Testis (tissue), 3 donors: Measurements from ENCODE around the gene CHST12. TPM values are rescaled to one million over a fixed set of nuclear protein-coding genes. Genes with fewer than 3 reads are reported as not detected.

Source experiments
- DNase-seq: peaks from one replicate; pipeline ENCODE4 v3.0.0-alpha.2; 2019
- H3K27ac ChIP-seq, 2 donors: fragments of 200-600 bp; sonication (generic); one replicate each; pipeline ENCODE4 v1.5.1; 2019
- H3K27me3 ChIP-seq: fragments of 200-600 bp; sonication (generic); one replicate; pipeline ENCODE4 v1.5.1; 2019
- H3K36me3 ChIP-seq: fragments of 200-600 bp; sonication (generic); one replicate; pipeline ENCODE4 v1.5.1; 2017; ENCODE audit warnings: low read depth; ENCODE audit errors: missing control alignments
- H3K4me1 ChIP-seq: fragments of 200-600 bp; sonication (generic); one replicate; pipeline ENCODE4 v1.5.1; 2019
- H3K4me3 ChIP-seq, 2 donors: fragments of 200-600 bp; sonication (generic); one replicate each; pipeline ENCODE4 v1.5.1; 2017 to 2019
- H3K9me3 ChIP-seq: fragments of 200-600 bp; sonication (generic); one replicate; pipeline ENCODE4 v1.5.1; 2017
- CTCF ChIP-seq, 3 experiments: fragments of 450-650 bp in 2 of 3; fragments of 200-600 bp in 1 of 3; sonication (generic) in 1 of 3; IDR thresholded peaks; one replicate each; pipeline ENCODE4 v1.5.1; 2016 to 2019; ENCODE audit warnings: antibody characterized with exemption in 3 of 3, mild to moderate bottlenecking in 2 of 3, moderate library complexity in 1 of 3
- POLR2A ChIP-seq: fragments of 450-650 bp; IDR thresholded peaks from one replicate; pipeline ENCODE4 v1.6.1; 2017; ENCODE audit warnings: antibody characterized with exemption, mild to moderate bottlenecking, moderate library complexity
- WGBS, 2 donors: methylation state at CpG; one replicate each; pipeline ENCODE4 v1.1.5; 2018; 5-methylcytosine and 5-hydroxymethylcytosine counted together
- intact Hi-C: fragments of 100-400 bp; cut with DNase I; formaldehyde crosslinking; loops from one replicate; pipeline ENCODE4 v1.15.1; 2023; ENCODE audit warnings: low total_unique reads
- polyA plus RNA-seq: library from polyadenylated mRNA; stranded (reverse); fragments of 350-450 nt; fragmentation: Illumina TruSeq; extraction: RNeasy Lipid Tissue Mini Kit (QIAGEN cat#74804); gene quantifications from one replicate; pipeline ENCODE4 v1.2.3, GENCODE V29; 2014; ENCODE audit warnings: low read depth, low replicate concordance; ENCODE audit not compliant: insufficient read depth
- total RNA-seq, 2 donors: library from RNA; depleted of rRNA; stranded (reverse); fragments of >200 nt; gene quantifications; one replicate each; pipeline ENCODE4 v1.2.3, GENCODE V29; 2016

The CHST12 gene
- total and polyA plus RNA-seq, 3 donors from 2014 or later: 15.3 to 42.1 (median 42.0) TPM

- Histone ChIP-seq H3K4me3 (no peak overlapping the region), H3K36me3 (no peaks in the 10 kb centered on the region), H3K27me3 (no peaks in the 10 kb centered on the region), H3K27ac (peak overlapping the region in 1 of 2 donors; percentile 41), H3K9me3 (no peaks in the 10 kb centered on the region), H3K4me1 (peaks cover 16% of the 10 kb centered on the region)
- no peak for DNase-seq
- TF ChIP-seq POLR2A (no peak), CTCF (IDR thresholded peaks at IDR 0.05) (no peak)
- intact Hi-C loops: no loop called here
- 67 to 77% methylated on average over 10 of the region's 10 CpGs for WGBS, 2 donors
Measured at GRCh38 chr7:2445047-2445446, 41.6 kb downstream of the CHST12 start.

DNA sequence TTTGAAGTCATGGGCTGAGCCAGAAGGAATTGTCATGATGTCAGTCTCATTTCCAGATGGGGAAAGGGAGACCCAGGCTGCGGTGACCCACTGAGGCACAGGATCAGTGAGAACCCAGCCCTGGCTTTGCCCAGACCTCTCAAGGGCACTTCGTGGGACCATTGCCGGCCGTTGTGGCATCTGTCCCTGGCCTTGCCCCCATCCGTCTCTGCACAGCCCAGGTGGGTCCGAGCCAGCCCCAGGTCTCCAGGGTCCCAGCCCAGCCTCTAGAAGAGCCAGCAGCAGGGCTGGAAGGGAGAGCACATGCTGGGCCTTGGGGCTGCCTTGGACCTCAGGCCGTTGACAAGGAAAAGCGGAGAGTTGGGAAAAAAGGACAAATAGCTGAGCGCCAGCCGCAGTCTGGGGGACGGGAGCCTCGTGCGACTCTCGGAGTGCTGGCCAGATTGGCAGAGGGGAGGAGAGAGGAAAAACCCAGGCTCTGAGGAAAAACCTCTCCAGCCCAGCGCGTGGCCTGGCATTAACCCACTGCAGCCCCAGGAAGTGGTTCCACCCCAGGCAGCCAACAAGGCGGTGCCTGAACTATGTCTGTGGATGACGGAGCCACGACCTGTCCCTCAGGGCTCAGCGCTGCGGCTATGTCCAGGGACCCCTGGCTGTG, 42.6 kb downstream of the CHST12 start:
- TF ChIP-seq POLR2A (no peak), CTCF (IDR thresholded peaks at IDR 0.05) (no peak)
- Histone ChIP-seq H3K9me3 (no peaks in the 10 kb centered on the region), H3K4me3 (no peak overlapping the region), H3K27me3 (no peaks in the 10 kb centered on the region), H3K36me3 (no peaks in the 10 kb centered on the region), H3K27ac (no peak overlapping the region), H3K4me1 (peaks cover 8% of the 10 kb centered on the region)
- no peak for DNase-seq
- WGBS, 2 donors: 86 to 90% methylated on average over 19 to 21 of the region's 21 CpGs
- intact Hi-C loops: no loop called here

- intact Hi-C loops: no loop called here
- Histone ChIP-seq H3K9me3 (no peaks in the 10 kb centered on the region), H3K36me3 (no peaks in the 10 kb centered on the region), H3K27me3 (no peaks in the 10 kb centered on the region), H3K4me3 (no peak overlapping the region), H3K4me1 (peaks cover 7% of the 10 kb centered on the region), H3K27ac (no peak overlapping the region)
- WGBS, 2 donors: 87 to 90% methylated on average over 8 to 10 of the region's 10 CpGs
- DNase-seq: no peak
- no peak for TF ChIP-seq POLR2A
Measured at GRCh38 chr7:2446676-2447075, 43.3 kb downstream of the CHST12 start.

- 69 to 73% methylated on average over 27 to 32 of the region's 32 CpGs for WGBS, 2 donors
- no peaks in the 10 kb centered on the region for H3K27me3 ChIP-seq
- TF ChIP-seq CTCF (IDR thresholded peaks at IDR 0.05) (no peak), POLR2A (no peak)
- intact Hi-C loops: no loop called here
- no peak overlapping the region for H3K4me3 ChIP-seq
- no peaks in the 10 kb centered on the region for H3K36me3 ChIP-seq
- no peaks in the 10 kb centered on the region for H3K9me3 ChIP-seq
- no peak for DNase-seq
- no peak overlapping the region for H3K27ac ChIP-seq
- H3K4me1 ChIP-seq: peaks cover 8% of the 10 kb centered on the region
Measured at GRCh38 chr7:2450198-2451107, 47.0 kb downstream of the CHST12 start.
